Esophagus squamous epithelium (tissue), 5 donors: Measurements from ENCODE around the gene HYOU1. TPM values are rescaled to one million over a fixed set of nuclear protein-coding genes. Genes with fewer than 3 reads are reported as not detected.
A peak's percentile ranks its signal among the peaks of the same experiment; 100 is the strongest.
"Not testable (repeated sequence)": the region's sequence is repeated elsewhere in the genome, so short reads cannot be mapped to it uniquely, and the experiment has no call there.

Experiments used
- DNase-seq: peaks from one replicate; lab custom pipeline; 2025; lab: John Stamatoyannopoulos, UW
- H3K27ac ChIP-seq, 4 donors: fragments of 200-600 bp; sonication (generic); one replicate each; pipeline ENCODE4 v1.5.1; 2016 to 2019; ENCODE audit warnings: mild to moderate bottlenecking in 1 of 4
- H3K27me3 ChIP-seq, 4 donors: fragments of 200-600 bp; sonication (generic); 1 replicate in 3 of 4; 2 replicates in 1 of 4; pipeline versions ENCODE4 v1.5.1 to v1.6.0; 2017 to 2021; ENCODE audit warnings: antibody characterized with exemption in 1 of 4
- H3K36me3 ChIP-seq, 3 donors: fragments of 200-600 bp; sonication (generic); one replicate each; pipeline ENCODE4 v1.5.1; 2016 to 2019
- H3K4me1 ChIP-seq, 3 donors: fragments of 200-600 bp; sonication (generic); one replicate each; pipeline ENCODE4 v1.5.1; 2017 to 2019
- H3K4me3 ChIP-seq, 4 donors: fragments of 200-600 bp; sonication (generic); 1 replicate in 3 of 4; 2 replicates in 1 of 4; pipeline ENCODE4 v1.5.1; 2016 to 2019; ENCODE audit warnings: mild to moderate bottlenecking in 2 of 4, moderate library complexity in 1 of 4
- H3K9me3 ChIP-seq, 3 donors: fragments of 200-600 bp; sonication (generic); one replicate each; pipeline ENCODE4 v1.5.1; 2016 to 2019
- POLR2A ChIP-seq, 4 donors: fragments of 450-650 bp; IDR thresholded peaks; one replicate each; pipeline ENCODE4 v1.6.1; 2017; ENCODE audit warnings: antibody characterized with exemption in 4 of 4, mild to moderate bottlenecking in 4 of 4, moderate library complexity in 3 of 4
- WGBS, 2 donors: methylation state at CpG; one replicate each; pipeline ENCODE4 v1.1.5; 2018; 5-methylcytosine and 5-hydroxymethylcytosine counted together
- intact Hi-C: fragments of 100-400 bp; cut with DNase I; formaldehyde crosslinking; loops from one replicate; pipeline ENCODE4 v1.15.0; 2022
- total RNA-seq, 4 donors: library from RNA; depleted of rRNA; stranded (reverse); fragments of >200 nt; gene quantifications; one replicate each; pipeline ENCODE4 v1.1.0, GENCODE V29; 2016
- TF ChIP-seq, protein P1 (sequence below), 6 experiments: fragments of 450-650 bp in 4 of 6; fragments of 200-600 bp in 2 of 6; sonication (generic) in 2 of 6; IDR thresholded peaks; one replicate each; pipeline ENCODE4 v1.5.1; 2016 to 2019; ENCODE audit warnings: antibody characterized with exemption in 6 of 6, mild to moderate bottlenecking in 4 of 6, moderate library complexity in 4 of 6
- donor health status: DM: yes; HTN: yes; CAD: no.

The HYOU1 gene, protein sequence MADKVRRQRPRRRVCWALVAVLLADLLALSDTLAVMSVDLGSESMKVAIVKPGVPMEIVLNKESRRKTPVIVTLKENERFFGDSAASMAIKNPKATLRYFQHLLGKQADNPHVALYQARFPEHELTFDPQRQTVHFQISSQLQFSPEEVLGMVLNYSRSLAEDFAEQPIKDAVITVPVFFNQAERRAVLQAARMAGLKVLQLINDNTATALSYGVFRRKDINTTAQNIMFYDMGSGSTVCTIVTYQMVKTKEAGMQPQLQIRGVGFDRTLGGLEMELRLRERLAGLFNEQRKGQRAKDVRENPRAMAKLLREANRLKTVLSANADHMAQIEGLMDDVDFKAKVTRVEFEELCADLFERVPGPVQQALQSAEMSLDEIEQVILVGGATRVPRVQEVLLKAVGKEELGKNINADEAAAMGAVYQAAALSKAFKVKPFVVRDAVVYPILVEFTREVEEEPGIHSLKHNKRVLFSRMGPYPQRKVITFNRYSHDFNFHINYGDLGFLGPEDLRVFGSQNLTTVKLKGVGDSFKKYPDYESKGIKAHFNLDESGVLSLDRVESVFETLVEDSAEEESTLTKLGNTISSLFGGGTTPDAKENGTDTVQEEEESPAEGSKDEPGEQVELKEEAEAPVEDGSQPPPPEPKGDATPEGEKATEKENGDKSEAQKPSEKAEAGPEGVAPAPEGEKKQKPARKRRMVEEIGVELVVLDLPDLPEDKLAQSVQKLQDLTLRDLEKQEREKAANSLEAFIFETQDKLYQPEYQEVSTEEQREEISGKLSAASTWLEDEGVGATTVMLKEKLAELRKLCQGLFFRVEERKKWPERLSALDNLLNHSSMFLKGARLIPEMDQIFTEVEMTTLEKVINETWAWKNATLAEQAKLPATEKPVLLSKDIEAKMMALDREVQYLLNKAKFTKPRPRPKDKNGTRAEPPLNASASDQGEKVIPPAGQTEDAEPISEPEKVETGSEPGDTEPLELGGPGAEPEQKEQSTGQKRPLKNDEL
- total RNA-seq: 10 to 100 TPM; 44.1 to 93.8 (median 65.4) TPM

- peak in 3 of 4 donors; percentile 74 to 84 (median 79) for TF ChIP-seq POLR2A (IDR thresholded peaks at IDR 0.05)
- TF ChIP-seq, protein P1, sequence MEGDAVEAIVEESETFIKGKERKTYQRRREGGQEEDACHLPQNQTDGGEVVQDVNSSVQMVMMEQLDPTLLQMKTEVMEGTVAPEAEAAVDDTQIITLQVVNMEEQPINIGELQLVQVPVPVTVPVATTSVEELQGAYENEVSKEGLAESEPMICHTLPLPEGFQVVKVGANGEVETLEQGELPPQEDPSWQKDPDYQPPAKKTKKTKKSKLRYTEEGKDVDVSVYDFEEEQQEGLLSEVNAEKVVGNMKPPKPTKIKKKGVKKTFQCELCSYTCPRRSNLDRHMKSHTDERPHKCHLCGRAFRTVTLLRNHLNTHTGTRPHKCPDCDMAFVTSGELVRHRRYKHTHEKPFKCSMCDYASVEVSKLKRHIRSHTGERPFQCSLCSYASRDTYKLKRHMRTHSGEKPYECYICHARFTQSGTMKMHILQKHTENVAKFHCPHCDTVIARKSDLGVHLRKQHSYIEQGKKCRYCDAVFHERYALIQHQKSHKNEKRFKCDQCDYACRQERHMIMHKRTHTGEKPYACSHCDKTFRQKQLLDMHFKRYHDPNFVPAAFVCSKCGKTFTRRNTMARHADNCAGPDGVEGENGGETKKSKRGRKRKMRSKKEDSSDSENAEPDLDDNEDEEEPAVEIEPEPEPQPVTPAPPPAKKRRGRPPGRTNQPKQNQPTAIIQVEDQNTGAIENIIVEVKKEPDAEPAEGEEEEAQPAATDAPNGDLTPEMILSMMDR (IDR thresholded peaks at IDR 0.05): peak in 3 of 6 experiments; percentile 12 to 31 (median 19)
- WGBS, 2 donors: 0% methylated on average over 4 to 17 of the region's 79 CpGs
- H3K4me3 ChIP-seq: peak within 1 kb of the TSS; percentile 61 to 99 (median 96)
- no peaks in the 10 kb centered on the region for H3K9me3 ChIP-seq
- peak; percentile 85 for DNase-seq
- peaks cover 9 to 32% (median 19%) of the 10 kb centered on the region in 3 donors for H3K4me1 ChIP-seq
- intact Hi-C loops: no loop called here
- H3K36me3 ChIP-seq: peaks cover 23 to 39% (median 26%) of the 10 kb centered on the region in 3 donors
- no peaks in the 10 kb centered on the region for H3K27me3 ChIP-seq
- peak within 1 kb of the TSS; percentile 87 to 94 (median 93) for H3K27ac ChIP-seq
Measured at GRCh38 chr11:119057000-119057769, at the start of gene HYOU1. HYOU1 (minus strand) TSS chr11:119057205; CDS start chr11:119056160, 1,045 bp downstream.

GRCh38 chr11:119103793-119104192, 46.8 kb upstream of the HYOU1 start:
- DNase-seq: no peak
- peaks cover 23 to 63% (median 34%) of the 10 kb centered on the region in 3 donors for H3K4me1 ChIP-seq
- 51 to 64% methylated on average over 4 of the region's 4 CpGs for WGBS, 2 donors

GRCh38 chr11:119103161-119103664, 46.2 kb upstream of the HYOU1 start:
- Histone ChIP-seq H3K4me3 (peak overlapping the region; percentile 62 to 88 (median 75)), H3K4me1 (peaks cover 18 to 57% (median 28%) of the 10 kb centered on the region in 3 donors)
- WGBS, 2 donors: 77 to 79% methylated on average over 10 to 17 of the region's 18 CpGs

More at GRCh38 chr11:119103793-119104192, 46.8 kb upstream of the HYOU1 start:
- Histone ChIP-seq H3K27ac (peak overlapping the region in 2 of 4 donors; percentile 95 to 96), H3K9me3 (no peaks in the 10 kb centered on the region), H3K4me3 (no peak overlapping the region), H3K27me3 (no peaks in the 10 kb centered on the region), H3K36me3 (peaks cover 0 to 3% (median 0%) of the 10 kb centered on the region in 3 donors)
- intact Hi-C loops: no loop called here
- TF ChIP-seq, protein P1 (IDR thresholded peaks at IDR 0.05): no peak
- no peak for TF ChIP-seq POLR2A (IDR thresholded peaks at IDR 0.05)

GRCh38 chr11:119101759-119102423, 44.9 kb upstream of the HYOU1 start, which contains the start of gene DPAGT1:
DPAGT1 (minus strand) TSS chr11:119101853; CDS start chr11:119101655, 198 bp downstream.
- no peaks in the 10 kb centered on the region for H3K27me3 ChIP-seq
- DNase-seq: peak; percentile 65
- peak within 1 kb of the TSS; percentile 88 to 97 (median 96) for H3K27ac ChIP-seq
- peak within 1 kb of the TSS; percentile 62 to 88 (median 75) for H3K4me3 ChIP-seq
- H3K9me3 ChIP-seq: no peaks in the 10 kb centered on the region
- intact Hi-C loops: no loop called here
- H3K36me3 ChIP-seq: peaks cover 6 to 22% (median 11%) of the 10 kb centered on the region in 3 donors
- TF ChIP-seq, protein P1 (IDR thresholded peaks at IDR 0.05): no peak
- TF ChIP-seq POLR2A (IDR thresholded peaks at IDR 0.05): peak in 1 of 4 donors; percentile 44
- WGBS, 2 donors: 0 to 1% methylated on average over 5 to 32 of the region's 32 CpGs
- peaks cover 17 to 45% (median 27%) of the 10 kb centered on the region in 3 donors for H3K4me1 ChIP-seq

More at GRCh38 chr11:119103161-119103664, 46.2 kb upstream of the HYOU1 start:
- H3K9me3 ChIP-seq, intact Hi-C loops, DNase-seq, H3K36me3 ChIP-seq, H3K27me3 ChIP-seq: not testable (repeated sequence)
- H3K27ac ChIP-seq: peak overlapping the region; percentile 88 to 97 (median 96)
